ENCODE results near the gene ODF2.
"Not testable (repeated sequence)": the region's sequence is repeated elsewhere in the genome, so short reads cannot be mapped to it uniquely, and the experiment has no call there.

The ODF2 gene

DNA sequence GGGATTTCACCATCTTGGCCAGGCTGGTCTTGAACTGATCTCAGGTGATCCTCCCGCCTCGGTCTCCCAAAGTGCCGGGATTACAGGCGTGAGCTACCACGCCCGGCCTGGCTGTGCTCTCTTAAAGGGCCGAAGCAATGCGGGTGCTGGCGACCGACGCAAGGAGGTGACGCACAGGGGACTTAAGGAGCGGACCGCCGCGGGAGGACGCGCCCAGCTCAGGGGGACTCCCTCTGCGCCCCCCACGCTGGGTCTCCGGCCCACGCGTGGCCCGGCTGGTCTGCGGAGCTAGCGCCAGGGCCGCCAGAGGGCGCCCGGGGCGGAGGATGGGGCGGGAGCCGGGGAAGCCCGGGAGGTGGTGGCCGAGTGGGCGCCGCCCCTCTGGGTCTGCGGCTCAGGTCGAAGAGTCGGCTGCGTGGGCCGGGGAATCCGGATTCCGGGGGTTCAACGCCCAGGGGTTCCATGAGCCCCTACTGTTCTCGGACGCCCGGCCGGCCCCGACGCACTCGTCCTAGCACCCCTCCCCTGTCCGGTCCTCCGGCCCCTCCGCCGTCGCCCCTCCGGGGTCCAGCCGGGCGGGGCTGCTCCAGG is 35.7 kb upstream of the ODF2 start:
- TF ChIP-seq, protein P1, sequence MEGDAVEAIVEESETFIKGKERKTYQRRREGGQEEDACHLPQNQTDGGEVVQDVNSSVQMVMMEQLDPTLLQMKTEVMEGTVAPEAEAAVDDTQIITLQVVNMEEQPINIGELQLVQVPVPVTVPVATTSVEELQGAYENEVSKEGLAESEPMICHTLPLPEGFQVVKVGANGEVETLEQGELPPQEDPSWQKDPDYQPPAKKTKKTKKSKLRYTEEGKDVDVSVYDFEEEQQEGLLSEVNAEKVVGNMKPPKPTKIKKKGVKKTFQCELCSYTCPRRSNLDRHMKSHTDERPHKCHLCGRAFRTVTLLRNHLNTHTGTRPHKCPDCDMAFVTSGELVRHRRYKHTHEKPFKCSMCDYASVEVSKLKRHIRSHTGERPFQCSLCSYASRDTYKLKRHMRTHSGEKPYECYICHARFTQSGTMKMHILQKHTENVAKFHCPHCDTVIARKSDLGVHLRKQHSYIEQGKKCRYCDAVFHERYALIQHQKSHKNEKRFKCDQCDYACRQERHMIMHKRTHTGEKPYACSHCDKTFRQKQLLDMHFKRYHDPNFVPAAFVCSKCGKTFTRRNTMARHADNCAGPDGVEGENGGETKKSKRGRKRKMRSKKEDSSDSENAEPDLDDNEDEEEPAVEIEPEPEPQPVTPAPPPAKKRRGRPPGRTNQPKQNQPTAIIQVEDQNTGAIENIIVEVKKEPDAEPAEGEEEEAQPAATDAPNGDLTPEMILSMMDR (IDR thresholded peaks at IDR 0.05; ENCODE audit: insufficient read depth, low read depth, low read length, missing control alignments) = peak; percentile 82
- peak; percentile 76 for DNase-seq (ENCODE audit: low read depth)
- H3K4me3 ChIP-seq (ENCODE audit: low read depth, low read length) = peak overlapping the region; percentile 80

DNA sequence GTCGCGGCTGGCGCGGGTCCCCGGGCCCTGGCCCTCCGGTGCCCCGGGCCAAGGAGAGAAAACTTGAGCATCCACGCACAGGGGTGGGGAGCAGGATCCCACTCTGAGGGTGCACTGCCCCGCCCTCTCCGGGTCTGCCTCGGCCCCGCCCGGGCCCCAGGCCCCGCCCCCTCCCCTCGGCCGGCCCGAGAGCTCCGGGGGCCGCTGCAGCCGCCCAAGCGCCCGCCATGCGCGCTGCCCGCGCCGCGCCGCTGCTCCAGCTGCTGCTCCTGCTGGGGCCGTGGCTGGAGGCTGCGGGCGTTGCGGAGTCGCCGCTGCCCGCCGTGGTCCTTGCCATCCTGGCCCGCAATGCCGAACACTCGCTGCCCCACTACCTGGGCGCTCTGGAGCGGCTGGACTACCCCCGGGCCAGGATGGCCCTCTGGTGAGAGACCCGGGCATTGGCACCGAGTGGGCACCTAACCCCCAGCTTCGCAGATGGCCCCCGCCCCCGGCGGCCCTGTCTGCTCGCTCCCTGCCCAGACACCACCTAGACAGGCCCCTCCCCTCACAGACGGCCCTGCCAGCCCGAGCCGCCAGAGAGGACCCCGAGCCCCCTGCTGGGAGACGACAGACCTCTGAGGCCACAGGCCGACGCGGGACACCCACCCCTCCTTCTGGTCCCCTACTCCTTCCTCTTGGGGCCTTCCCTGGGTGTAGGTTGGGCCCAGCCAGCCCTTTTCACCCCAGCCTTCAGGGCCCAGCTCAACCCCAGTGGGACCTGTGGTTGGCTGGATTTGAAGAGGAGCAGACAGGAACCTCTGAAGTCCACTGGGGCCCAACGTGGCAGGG is 34.9 kb upstream of the ODF2 start, which contains the start of gene CERCAM:
CERCAM (plus strand) TSS at position 207 of the 831 bp plus-strand sequence; CDS start at position 228, 21 bp downstream.
- peak; percentile 51 for DNase-seq (ENCODE audit: low read depth)
- TF ChIP-seq, protein P1 (IDR thresholded peaks at IDR 0.05; ENCODE audit: insufficient read depth, low read depth, low read length, missing control alignments) = no peak
- peak within 1 kb of the TSS; percentile 80 for H3K4me3 ChIP-seq (ENCODE audit: low read depth, low read length)

DNA sequence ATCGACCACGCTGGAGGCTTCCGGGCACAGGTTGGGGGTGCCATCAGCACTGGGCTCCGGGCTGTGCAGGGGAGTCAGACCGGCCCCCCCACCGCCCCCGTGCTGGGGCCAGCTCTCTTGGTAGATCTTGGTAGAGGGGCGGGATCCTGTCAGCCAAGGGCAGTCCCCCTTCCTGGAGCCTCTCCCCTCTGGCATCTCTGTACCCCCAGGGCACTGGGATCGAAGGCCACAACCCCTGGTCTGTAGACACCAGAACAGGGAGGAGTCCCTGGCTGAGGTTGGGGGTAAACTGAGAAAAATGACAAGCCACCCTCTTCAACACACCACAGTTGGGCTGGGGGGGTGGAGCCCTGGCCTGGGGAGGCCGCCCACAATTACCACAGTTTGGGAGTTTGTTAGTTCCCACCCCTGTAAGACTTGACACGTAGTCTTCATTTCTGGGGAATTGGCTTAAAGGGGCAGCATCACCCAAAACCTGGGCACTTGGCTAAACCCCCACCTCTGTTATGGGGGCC is 34.3 kb upstream of the ODF2 start:
- no peak overlapping the region; the same call in 1 of the 2 replicates for H3K4me3 ChIP-seq (ENCODE audit: low read depth, low read length)
- TF ChIP-seq, protein P1 (IDR thresholded peaks at IDR 0.05; ENCODE audit: insufficient read depth, low read depth, low read length, missing control alignments) = no peak
- no peak for DNase-seq (ENCODE audit: low read depth)

DNA sequence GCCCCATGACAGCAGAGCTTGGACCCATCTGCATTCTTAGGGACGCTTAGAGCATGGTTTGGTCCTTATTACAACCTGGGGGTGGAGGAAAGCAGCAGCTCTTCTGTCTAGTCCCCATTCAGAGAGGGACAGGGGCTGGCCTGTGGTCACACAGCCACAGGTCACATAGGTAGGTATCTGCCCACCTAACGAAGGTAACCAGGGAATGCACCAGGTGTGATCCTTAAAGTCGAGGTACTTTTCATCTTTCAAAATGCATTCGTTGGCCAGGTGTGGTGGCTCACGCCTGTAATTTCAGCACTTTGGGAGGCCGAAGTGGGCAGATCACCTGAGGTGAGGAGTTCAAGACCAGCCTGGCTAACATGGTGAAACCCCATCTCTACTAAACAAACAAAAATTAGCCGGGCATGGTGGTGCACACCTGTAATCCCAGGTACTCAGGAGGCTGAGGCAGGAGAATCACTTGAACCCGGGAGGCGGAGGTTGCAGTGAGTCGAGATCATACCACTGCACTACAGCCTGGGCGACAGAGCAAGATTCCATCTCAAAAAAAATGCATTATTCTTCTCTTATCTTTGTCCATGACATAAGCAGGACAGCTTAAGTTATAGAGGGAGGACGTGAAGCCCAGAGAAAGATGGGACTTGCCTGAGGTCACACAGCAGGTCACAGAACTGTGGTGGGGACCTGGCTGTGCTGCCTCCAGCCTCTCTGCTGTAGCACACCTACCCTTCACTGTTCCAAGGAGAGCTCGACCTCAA is 33.6 kb upstream of the ODF2 start:
- not testable (repeated sequence) for DNase-seq (ENCODE audit: low read depth); H3K4me3 ChIP-seq (ENCODE audit: low read depth, low read length)

DNA sequence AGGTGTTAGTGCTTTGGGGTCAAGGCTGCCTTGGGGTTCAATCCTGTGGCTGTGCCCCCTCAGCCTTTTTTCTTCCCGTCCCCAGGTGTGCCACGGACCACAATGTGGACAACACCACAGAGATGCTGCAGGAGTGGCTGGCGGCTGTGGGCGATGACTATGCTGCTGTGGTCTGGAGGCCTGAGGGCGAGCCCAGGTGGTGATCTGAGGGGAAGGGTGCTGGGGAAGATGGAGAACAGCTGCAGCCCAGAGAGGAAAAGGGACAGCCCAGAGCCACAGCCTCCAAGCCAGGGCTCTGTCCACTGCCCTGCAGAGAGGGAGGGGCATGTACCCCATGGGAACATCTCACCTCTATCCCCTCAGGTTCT is 33.0 kb upstream of the ODF2 start:
- TF ChIP-seq, protein P1 (IDR thresholded peaks at IDR 0.05; ENCODE audit: insufficient read depth, low read depth, low read length, missing control alignments) = no peak
- no peak overlapping the region for H3K4me3 ChIP-seq (ENCODE audit: low read depth, low read length)
- no peak for DNase-seq (ENCODE audit: low read depth)

DNA sequence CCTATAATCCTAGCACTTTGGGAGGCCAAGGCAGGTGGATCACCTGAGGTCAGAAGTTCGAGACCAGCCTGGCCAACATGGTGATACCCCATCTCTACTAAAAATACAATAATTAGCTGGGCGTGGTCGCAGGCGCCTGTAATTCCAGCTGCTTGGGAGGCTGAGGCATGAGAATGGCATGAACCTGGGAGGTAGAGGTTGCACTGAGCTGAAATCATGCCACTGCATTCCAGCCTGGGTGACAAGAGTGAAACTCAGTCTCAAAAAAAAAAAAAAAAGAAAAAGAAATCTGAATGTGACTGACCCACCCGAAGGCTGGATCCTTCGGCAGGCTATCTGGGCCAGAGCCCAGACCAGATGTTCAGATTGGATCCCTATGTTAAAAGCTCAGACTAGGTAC is 32.5 kb upstream of the ODF2 start:
- not testable (repeated sequence) for DNase-seq (ENCODE audit: low read depth); H3K4me3 ChIP-seq (ENCODE audit: low read depth, low read length)

DNA sequence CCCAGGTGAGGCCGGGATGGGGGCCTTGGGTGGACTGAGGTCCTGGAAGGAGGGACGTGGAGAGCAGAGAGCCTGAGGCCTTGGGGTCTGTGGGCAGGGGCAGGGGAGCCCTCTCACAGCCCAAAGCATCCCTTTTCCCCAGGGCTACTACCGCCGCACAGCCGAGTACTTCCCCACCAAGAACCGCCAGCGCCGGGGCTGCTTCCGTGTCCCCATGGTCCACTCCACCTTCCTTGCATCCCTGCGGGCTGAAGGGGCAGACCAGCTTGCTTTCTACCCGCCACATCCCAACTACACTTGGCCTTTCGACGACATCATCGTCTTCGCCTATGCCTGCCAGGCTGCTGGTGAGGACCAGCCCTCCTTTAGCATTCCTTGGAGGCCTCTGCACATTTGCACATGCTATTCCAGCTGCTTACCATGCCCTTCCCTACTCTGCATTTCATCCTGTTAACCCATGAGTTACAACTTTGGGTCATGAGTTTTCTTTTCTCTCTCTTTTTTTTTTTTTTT is 31.5 kb upstream of the ODF2 start:
- no peak overlapping the region for H3K4me3 ChIP-seq (ENCODE audit: low read depth, low read length)
- TF ChIP-seq, protein P1 (IDR thresholded peaks at IDR 0.05; ENCODE audit: insufficient read depth, low read depth, low read length, missing control alignments) = no peak
- DNase-seq (ENCODE audit: low read depth) = no peak
